Esophagus muscularis mucosa (tissue), 4 donors: ENCODE measurements around the gene PDLIM5. TPM values are rescaled to one million over a fixed set of nuclear protein-coding genes. Genes with fewer than 3 reads are reported as not detected.

Source experiments
- DNase-seq: peaks from one replicate; pipeline ENCODE4 v3.0.0-alpha.2; 2017; ENCODE audit errors: extremely low spot score
- H3K27ac ChIP-seq, 4 donors: fragments of 200-600 bp; sonication (generic); replicated peaks in 1 of 4; 1 replicate in 3 of 4; 2 replicates in 1 of 4; pipeline ENCODE4 v1.5.1; 2016 to 2019; ENCODE audit warnings: mild to moderate bottlenecking in 1 of 4
- H3K27me3 ChIP-seq, 4 donors: fragments of 200-600 bp; sonication (generic); one replicate each; pipeline versions ENCODE4 v1.5.1 to v1.6.0; 2016 to 2019
- H3K36me3 ChIP-seq, 4 donors: fragments of 200-600 bp; sonication (generic); one replicate each; pipeline ENCODE4 v1.5.1; 2016 to 2019
- H3K4me1 ChIP-seq, 4 donors: fragments of 200-600 bp; sonication (generic); one replicate each; pipeline ENCODE4 v1.5.1; 2016 to 2019
- H3K4me3 ChIP-seq, 4 donors: fragments of 200-600 bp; sonication (generic); 1 replicate in 2 of 4; 2 replicates in 2 of 4; pipeline ENCODE4 v1.5.1; 2016 to 2019; ENCODE audit warnings: mild to moderate bottlenecking in 4 of 4, moderate library complexity in 1 of 4
- H3K9me3 ChIP-seq, 4 donors: fragments of 200-600 bp; sonication (generic); 1 replicate in 3 of 4; 2 replicates in 1 of 4; pipeline ENCODE4 v1.5.1; 2016 to 2019
- CTCF ChIP-seq, 3 experiments: fragments of 200-600 bp in 2 of 3; fragments of 450-650 bp in 1 of 3; sonication (generic) in 2 of 3; IDR thresholded peaks; one replicate each; pipeline ENCODE4 v1.5.1; 2017 to 2019; ENCODE audit warnings: antibody characterized with exemption in 3 of 3, mild to moderate bottlenecking in 2 of 3, moderate library complexity in 1 of 3
- EP300 ChIP-seq: sonication (generic); formaldehyde crosslinking; IDR thresholded peaks from one replicate; pipeline ENCODE4 v1.6.1; 2017; ENCODE audit warnings: antibody characterized with exemption
- POLR2A ChIP-seq: fragments of 450-650 bp; IDR thresholded peaks from one replicate; pipeline ENCODE4 v1.6.1; 2017; ENCODE audit warnings: antibody characterized with exemption, moderate library complexity, mild to moderate bottlenecking, low read depth
- POLR2AphosphoS5 ChIP-seq, 2 donors: sonication (generic); formaldehyde crosslinking; IDR thresholded peaks; one replicate each; pipeline ENCODE4 v1.6.1; 2017; ENCODE audit warnings: antibody characterized with exemption in 2 of 2
- WGBS: methylation state at CpG from one replicate; pipeline ENCODE4 v1.1.5; 2018; 5-methylcytosine and 5-hydroxymethylcytosine counted together
- intact Hi-C: fragments of 100-400 bp; cut with DNase I; formaldehyde crosslinking; loops from one replicate; pipeline ENCODE4 v1.15.1; 2023
- total RNA-seq, 4 donors: library from RNA; depleted of rRNA; stranded (reverse); fragments of >200 nt; gene quantifications; one replicate each; pipeline versions ENCODE4 v1.1.0 to v1.2.1, GENCODE V29; 2016

The PDLIM5 gene
- total RNA-seq, 4 donors from 2014 or later = 138 to 160 (median 146) TPM

DNA sequence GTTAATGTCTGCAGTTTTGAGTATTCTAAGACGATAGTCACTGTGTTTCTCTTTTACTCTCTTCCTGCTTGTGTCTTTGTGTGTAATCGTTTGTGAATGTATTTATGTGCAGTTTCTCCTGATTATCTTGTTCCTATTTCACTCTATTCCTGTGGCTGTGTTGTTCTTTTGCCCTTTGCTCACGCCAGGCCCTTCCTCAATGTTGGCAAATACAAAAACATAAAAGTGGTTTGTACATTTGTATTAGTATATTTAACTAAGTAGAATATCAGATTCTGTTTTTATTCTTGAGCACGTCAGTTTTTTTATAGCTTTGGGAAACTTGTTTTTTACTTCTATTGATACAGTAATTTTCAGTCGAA is 198.4 kb downstream of the PDLIM5 start:
- intact Hi-C loops = no loop called here
- Histone ChIP-seq H3K27ac (peak overlapping the region in 2 of 4 donors; percentile 17 to 25), H3K4me3 (no peak overlapping the region), H3K4me1 (peaks cover 18 to 42% (median 38%) of the 10 kb centered on the region in 4 donors), H3K27me3 (no peaks in the 10 kb centered on the region), H3K36me3 (peaks cover 0 to 33% (median 10%) of the 10 kb centered on the region in 4 donors), H3K9me3 (no peaks in the 10 kb centered on the region)
- DNase-seq = no peak
- no peak for TF ChIP-seq EP300
- WGBS = 42% methylated on average over 5 of the region's 5 CpGs

DNA sequence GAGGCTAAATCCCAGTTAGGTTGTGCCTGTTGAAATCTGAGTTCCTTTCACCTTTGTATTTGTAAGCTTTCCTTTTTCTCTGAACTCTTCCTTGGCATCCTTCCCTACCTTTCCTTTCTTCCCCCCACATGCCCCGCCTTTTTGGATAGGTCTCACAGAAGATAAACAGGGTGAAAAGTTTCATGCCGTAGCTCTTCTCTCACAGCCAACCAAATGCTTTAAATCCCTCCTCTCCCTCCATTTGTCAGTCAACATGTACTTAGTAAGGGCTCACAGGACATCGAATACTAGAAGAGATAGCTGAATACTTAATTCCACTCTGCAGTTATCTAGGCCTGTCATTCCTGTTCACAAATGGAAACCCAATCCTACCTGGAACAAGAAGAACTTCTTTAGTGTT is 198.9 kb downstream of the PDLIM5 start:
- DNase-seq = no peak
- intact Hi-C loops = no loop called here
- Histone ChIP-seq H3K4me1 (peaks cover 18 to 42% (median 38%) of the 10 kb centered on the region in 4 donors), H3K4me3 (no peak overlapping the region), H3K36me3 (peaks cover 0 to 30% (median 7%) of the 10 kb centered on the region in 4 donors), H3K27me3 (no peaks in the 10 kb centered on the region), H3K27ac (peak overlapping the region in 3 of 4 donors; percentile 10 to 25 (median 17)), H3K9me3 (no peaks in the 10 kb centered on the region)
- WGBS = 33% methylated on average over 3 of the region's 3 CpGs
- TF ChIP-seq EP300 (no peak), CTCF (IDR thresholded peaks at IDR 0.05) (no peak), POLR2AphosphoS5 (IDR thresholded peaks at IDR 0.05) (peak in 1 of 2 donors; percentile 14)

- Histone ChIP-seq H3K4me1 (peaks cover 18 to 42% (median 38%) of the 10 kb centered on the region in 4 donors), H3K36me3 (peaks cover 9 to 38% (median 18%) of the 10 kb centered on the region in 4 donors), H3K9me3 (no peaks in the 10 kb centered on the region), H3K27me3 (no peaks in the 10 kb centered on the region), H3K27ac (no peak overlapping the region), H3K4me3 (no peak overlapping the region)
- no peak for DNase-seq
- TF ChIP-seq POLR2A (no peak), POLR2AphosphoS5 (IDR thresholded peaks at IDR 0.05) (no peak), CTCF (IDR thresholded peaks at IDR 0.05) (no peak), EP300 (no peak)
- WGBS = 87% methylated on average over 3 of the region's 3 CpGs
- intact Hi-C loops = no loop called here
These were observed 201.4 kb downstream of the PDLIM5 start for GRCh38 chr4:94653095-94653649.

DNA sequence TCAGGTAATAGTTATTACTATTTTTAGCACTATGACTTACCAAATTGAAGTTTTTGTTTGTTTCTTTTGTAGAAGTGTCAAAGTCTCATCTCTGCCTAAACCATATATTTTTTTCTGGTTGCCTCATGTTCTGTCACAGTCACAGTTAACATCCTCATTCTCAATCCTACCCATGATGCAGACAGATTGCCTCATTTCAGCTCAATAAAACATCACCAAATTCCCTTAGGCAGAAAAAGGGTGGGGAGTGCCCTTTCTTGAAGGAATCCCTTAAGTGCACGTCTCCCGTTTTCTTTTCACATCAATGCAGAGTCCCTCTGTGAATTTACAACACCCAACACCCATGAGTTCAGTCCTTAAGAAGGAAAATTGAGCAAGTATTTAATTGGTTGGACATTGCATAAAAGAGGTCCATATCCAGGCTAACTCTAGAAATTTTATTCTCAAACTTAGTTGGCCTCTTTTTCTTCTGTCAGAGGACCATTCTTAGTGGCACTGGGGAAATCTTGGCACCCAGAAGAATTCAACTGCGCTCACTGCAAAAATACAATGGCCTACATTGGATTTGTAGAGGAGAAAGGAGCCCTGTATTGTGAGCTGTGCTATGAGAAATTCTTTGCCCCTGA is 202.4 kb downstream of the PDLIM5 start:
- no peak overlapping the region for H3K27ac ChIP-seq
- peaks cover 18 to 40% (median 38%) of the 10 kb centered on the region in 4 donors for H3K4me1 ChIP-seq
- 74% methylated on average over 3 of the region's 3 CpGs for WGBS
- DNase-seq = no peak
- intact Hi-C loops = no loop called here
- no peaks in the 10 kb centered on the region for H3K9me3 ChIP-seq
- no peak overlapping the region for H3K4me3 ChIP-seq
- TF ChIP-seq POLR2A = no peak
- TF ChIP-seq EP300 = no peak
- TF ChIP-seq CTCF (IDR thresholded peaks at IDR 0.05) = no peak
- no peak for TF ChIP-seq POLR2AphosphoS5 (IDR thresholded peaks at IDR 0.05)
- no peaks in the 10 kb centered on the region for H3K27me3 ChIP-seq
- peaks cover 13 to 47% (median 20%) of the 10 kb centered on the region in 4 donors for H3K36me3 ChIP-seq

GRCh38 chr4:94654714-94655113 is 203.0 kb downstream of the PDLIM5 start:
- Histone ChIP-seq H3K4me1 (peaks cover 18 to 35% (median 32%) of the 10 kb centered on the region in 4 donors), H3K27me3 (no peaks in the 10 kb centered on the region), H3K27ac (no peak overlapping the region), H3K36me3 (peaks cover 13 to 51% (median 22%) of the 10 kb centered on the region in 4 donors), H3K9me3 (no peaks in the 10 kb centered on the region), H3K4me3 (no peak overlapping the region)
- DNase-seq = no peak
- intact Hi-C loops = no loop called here
- WGBS = 76% methylated on average over 3 of the region's 3 CpGs
- no peak for TF ChIP-seq CTCF (IDR thresholded peaks at IDR 0.05)
- TF ChIP-seq POLR2AphosphoS5 (IDR thresholded peaks at IDR 0.05) = no peak
- no peak for TF ChIP-seq POLR2A
